ENCODE data around the gene OBSCN.

The OBSCN gene

DNA sequence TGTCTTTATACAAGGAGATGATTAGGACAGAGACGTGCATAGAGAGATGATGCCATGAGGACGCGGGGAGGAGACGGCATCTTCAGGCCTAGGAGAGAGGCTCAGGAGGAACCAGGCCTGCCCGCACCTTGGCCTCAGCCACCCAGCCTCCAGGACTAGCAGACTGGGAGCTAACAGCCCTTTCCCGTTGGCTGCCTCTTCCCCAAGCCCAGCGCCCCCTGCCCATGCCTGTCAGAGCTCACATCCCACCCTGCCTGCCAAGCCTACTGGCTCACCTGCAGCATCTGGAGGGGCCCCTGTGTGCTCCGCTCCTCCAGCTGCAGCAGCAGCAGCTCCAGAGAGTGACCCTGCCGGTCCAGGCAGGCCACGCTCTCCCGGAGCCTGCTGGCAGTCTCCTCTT, 202.8 kb downstream of the OBSCN start:
- DNase-seq: no peak

DNA sequence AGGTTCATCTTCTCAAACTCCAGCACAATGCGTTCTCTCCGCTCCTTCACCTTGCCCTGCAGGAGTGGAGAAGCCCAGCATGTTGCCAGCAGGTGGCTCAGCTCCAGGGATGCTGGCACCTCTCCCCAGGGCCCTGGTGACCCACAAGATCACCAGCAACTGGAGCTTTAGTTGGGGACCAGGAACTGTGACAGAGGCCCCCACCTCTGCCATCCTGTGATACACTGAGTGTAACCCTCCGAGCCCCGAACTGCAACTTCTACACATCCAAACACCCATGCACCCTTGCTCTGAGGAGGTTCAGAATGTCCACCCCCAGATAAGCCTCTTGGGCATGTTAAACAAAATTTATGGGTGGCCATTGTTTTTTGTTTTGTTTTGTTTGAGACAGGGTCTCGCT, 203.3 kb downstream of the OBSCN start:
- DNase-seq: no peak

DNA sequence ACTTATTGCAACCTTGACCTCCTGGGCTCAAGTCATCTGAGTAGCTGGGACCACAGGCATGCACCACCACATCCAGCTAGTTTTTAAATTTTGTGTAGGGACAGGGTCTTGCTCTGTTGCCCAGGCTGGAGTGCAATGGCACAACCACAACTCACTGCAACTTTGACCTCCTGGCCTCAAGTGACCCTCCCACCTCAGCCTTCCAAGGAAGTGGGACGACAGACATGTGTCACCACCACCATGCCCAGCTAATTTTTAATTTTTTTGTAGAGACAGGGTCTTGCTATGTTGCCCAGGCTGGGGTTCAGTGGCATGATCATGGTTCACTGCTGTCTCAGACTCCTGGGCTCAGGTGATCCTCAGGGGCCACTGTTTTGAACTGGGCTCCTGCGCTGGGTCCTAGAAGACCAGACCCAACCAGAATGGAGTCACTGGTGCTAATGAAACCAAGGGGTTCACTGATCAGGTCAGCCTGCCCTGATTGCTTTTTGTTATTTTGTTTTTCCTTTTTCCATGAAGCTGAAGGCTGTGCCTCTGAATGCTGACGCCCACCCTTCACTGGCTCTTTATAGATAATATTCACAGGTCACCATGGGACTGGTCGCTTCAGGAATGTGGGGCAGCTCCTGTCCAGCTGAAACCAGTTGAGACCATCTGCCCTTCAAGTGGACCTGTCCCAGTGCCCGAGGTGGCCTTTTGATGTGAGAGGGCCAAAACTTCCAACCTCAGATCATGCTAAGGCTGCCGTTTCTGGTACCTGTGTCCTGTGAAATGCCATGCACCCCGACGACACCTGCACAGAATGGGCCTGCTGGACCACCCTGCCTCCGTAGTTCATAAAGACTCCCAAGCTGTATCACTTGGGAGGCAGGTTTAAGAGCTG, 203.9 kb downstream of the OBSCN start:
- DNase-seq: no peak

DNA sequence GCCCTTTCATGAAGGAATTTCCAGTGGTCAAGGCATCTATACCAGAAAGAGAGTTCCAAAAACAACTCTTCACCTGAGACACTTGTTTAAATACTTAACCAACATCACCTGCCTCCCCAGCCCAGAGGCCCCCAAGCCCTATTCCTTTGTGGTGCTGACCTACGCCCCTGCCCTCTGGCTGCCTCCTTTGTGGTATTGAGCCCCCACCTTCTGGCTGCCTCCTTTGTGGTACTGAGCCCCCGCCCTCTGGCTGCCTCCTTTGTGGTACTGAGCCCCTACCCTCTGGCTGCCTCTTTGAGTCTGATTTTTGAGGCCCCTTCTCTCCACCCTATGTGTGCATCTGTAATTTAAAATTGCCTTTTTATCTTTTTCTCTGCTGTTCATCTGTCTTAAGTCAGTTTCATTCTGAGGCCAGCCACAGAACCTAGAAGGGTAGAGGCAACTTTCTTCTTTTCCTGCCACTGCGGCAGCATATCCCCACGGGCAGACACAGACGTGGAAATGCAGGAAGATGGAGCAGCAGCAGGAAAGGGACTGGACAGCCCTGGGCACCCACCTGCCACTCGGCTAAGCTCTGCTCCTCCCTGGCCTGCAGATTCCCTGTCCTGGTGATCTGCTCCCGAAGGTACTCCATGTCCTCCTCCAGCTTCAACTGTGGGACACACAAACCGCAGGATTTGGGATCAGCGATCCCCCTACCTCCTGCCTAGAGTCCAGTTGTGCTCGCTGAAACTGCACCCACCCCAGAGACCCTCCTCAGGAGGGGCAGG, 205.6 kb downstream of the OBSCN start:
- DNase-seq: no peak

DNA sequence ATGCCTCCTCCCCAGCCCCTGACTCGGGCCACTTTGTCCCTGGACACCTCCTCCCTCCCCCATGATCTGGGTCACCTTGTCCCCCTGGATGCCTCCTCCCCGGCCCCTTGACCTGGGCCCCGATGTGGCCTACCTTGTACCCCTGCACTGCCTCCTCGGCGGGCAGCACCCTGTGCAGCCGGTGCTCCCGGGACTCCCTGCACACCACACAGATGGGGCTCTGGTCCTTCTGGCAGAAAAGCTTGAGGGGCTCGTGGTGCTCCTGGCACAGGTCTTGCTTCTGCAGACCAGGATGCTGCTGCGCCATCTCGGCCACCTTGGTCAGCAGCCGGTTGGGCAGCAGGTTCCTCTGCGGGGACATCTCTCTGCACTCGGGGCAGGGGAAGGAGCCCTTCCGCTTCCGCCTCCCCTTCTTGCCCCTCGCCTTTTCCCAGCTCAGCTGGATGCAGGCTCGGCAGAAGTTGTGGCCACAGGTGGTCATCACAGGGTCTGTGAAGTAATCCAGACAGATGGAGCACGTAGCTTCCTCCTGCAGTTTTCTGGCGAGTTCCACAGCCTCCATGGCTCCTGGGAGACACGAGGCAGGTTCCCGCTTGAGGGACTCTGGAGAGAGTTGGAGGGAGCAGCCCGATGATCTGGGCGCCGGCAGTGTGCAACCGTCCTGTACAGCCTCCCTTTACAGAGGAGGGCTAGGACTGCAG, 206.8 kb downstream of the OBSCN start:
- no peak for DNase-seq

DNA sequence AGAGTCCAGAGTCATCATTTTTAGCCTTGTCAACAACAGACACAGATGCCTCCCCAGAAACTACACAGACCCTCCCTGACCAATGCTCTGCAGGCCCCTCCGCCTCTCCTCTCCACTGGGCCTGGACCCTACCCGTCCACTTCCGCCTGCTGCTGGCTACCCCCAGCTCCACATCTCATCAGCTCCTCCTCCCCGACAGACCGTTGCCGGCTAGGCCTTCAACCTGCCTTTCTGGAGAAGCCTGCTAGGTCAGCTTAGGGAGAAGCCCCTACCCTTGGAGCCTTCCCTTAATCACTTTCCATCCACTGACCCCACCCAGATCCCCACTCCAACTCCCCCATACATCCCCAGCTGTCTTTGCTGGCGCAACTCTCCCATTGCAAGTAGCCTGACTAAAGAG, 207.4 kb downstream of the OBSCN start:
- no peak for DNase-seq

DNA sequence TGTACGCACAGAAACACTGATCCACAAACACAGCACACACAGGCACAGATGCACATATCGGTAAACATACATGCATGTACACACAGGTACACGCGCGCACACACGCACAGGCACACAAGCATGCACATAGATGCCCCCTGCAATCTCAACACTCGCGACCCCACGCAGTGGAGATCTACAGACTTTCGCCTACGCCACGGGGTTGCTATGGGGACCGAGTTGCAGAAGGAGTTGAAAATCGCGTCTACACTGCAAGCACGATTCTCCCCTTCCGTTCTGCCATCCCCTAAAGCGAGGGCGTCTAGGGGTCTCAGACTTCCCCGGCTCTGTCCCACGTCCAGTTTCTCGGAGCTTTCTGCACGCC, 208.0 kb downstream of the OBSCN start:
- DNase-seq: no peak

DNA sequence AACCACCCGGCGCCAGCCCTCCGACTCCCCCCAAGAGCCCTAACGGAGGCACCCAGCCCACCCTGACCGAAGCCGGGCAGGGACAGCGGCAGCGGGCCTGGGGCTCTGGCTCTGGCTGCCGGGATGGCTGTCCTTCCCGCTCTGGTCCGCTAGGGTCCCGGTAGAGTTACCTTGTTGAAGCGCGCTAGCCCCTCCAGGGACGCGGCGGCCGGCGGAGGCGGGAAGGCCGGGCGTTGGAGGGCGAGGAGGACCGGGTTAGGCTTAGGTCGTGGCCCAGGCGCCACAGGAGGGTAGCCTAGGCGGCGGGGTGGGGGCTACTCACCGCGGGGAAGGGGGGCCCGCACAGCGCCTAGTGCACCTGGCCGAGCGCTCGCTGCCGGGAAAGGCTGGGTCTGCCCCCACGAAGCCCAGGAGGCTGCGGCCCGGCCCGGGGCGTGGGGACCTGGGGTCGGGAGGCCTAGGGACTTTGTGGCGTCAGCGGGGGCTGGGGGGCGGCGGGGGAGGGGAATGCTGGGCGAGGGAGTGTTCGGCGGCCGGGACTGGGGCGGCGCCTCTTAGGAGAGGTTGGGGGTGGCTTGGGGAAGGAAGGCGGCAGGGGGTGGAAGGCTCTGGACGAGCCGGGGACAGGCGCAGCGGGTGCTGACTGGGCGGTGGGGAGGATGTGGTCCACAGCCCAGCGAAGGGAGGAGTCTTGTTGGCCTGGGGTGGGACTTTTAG, 208.5 kb downstream of the OBSCN start, which contains the start of gene TRIM17:
Gene TRIM17 (minus strand): TSS at position 645 of the 717 bp plus-strand sequence. CDS start 1,789 bp downstream, outside the sequence.
- DNase-seq: peak; percentile 34 to 50

DNA sequence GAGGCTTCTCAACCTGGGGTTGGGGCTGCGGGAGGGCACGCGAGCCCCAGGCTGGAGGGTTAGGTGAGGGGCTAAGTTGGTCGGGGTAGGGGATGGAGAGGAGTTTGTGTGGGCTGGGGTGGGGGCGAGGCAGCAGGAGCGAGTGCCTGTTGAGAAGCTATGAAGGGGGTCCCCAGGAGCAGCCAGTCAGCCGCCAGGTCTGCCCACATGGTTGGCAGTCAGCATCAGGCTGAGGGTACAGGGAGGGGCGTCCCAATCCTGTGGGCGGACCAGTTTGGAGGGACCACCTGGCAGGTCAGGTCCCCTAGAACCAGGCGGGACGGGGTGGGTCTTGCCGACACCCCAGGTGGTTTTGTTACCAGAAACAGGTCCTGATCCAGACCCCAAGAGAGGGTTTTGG, 209.2 kb downstream of the OBSCN start:
- DNase-seq: no peak

DNA sequence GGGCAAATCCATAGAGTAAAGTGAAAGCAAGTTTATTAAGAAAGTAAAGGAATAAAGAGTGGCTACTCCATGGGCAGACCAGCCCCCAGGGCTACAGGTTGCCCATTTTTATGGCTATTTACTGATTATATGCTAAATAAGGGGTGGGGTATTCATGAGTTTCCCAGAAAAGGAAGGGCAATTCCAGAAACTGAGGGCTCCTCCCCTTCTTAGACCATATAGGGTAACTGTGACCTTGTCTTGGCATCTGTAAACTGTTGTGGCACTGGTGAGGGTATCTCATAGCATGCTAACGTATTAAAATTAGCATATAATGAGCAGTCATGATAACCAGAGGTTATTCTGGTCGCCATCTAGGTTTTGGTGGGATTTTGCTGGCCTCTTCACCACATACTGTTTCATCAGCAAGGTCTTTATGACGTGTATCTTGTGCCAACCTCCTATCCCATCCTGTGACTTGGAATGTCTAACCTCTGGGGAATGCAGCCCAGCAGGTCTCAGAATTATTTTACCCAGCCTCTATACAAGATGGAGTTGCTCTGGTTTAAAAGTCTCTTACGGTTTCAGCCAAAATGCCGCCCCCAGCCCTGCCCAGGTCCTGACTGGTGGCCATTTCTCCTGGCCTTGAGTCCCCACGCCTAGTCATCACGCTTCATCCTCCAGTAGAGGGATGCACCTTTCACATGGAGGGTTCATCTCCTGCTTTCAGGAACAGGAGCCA, 209.8 kb downstream of the OBSCN start:
- no peak for DNase-seq

DNA sequence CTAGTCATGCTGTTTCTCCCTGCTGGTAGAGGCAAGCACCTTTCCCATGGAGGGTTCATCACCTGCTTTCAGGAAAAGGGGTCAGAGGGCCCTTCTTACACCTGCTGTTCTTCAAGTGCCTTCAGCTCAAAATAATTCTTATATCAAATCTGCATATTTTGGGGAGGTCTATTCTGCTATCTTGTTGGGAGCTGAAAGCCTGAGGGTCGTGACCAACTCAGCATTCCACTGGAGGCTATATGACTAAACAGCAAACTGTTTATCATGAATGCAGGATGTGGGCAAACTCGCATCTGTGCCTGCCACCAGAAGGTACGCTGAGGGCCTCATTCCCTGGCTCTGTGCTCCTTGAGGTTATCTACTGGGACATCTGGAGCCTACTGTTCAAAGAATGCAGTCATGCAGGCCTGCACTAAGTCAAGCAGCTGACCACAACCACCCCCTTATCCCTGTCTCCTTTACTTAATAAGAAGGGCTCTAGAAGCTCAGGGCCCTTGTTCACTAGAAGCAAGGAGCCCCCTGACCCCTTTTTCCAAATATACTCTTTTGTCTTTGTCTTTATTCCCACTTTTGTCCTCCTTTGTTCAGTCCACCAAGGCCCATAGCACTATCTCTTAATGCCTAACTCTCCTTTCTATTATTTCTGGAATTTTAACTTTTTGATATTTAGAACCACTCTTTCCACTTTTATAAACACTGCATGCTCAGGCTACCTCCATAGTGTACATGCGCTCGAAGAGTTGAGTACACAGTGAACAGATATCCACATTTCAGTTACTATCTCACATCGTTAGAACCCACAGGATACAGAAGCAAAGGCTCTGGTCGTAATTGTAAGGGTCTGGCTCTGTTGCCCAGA, 213.4 kb downstream of the OBSCN start:
- no peak for DNase-seq

DNA sequence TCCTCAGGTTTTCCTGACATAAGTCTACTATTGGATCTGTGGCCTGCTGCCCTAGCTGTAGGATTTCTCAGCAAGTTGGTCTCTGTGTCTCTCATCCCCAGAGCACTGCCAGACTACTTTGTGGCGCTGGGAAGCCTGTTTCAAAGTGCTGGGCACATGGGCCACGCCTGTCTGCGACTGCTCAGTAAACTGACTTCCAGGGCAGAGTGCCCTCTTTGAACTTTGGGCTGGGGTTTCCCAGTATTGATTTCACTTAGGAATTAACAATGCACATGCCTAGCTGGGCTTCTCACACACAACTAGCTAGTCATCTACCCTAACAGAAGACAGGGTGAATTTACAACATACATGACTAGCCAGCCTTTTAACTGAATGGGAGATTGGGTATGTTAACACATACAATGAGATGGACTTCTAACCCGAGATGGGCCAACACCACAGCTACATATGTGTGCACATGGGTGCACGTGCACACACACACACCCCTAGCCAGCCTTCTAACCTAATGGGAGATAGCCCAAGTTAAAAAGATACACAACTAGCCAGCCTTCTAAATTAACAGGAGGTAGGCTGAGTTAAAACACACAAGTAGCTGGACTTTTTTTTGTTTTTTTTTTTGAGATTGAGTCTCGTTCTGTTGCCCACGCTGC, 215.7 kb downstream of the OBSCN start:
- no peak for DNase-seq

DNA sequence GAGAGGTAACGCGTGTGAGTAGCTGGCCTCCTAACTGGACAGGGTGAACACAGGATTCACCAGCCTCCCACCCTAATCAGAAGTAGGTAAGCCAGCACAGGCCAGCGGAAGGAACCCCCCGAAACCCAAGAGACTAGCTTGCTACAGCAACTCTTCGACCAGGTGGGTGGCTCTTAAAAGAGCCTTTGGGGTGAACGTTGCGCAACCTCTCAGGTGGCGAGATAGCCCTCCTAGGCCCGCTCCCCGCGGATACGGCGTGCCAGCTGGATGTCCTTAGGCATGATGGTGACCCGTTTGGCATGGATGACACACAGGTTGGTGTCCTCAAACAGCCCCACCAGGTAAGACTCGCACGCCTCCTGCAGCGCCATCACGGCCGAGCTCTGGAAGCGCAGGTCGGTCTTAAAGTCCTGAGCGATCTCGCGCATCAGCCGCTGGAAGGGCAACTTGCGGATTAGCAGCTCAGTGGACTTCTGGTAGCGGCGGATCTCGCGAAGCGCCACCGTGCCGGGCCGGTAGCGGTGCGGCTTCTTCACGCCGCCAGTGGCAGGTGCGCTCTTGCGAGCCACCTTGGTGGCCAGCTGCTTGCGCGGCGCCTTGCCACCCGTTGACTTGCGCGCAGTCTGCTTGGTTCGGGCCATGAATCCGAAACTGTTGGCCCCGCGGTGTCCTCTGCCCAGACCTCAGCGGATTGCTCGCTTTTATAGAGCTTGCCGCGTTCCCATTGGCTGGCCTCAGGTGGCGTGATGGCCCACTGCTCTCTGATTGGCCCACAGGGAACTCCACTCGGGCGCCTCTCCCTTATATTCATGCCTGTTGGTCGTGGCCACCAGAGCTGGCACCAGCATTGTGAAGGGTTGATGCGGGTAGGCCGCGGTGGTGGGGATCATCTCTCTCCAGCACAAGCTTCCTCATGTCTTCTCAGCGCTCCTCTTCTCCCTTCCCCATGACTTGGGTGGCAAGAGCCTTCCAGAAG, 217.1 kb downstream of the OBSCN start:
- DNase-seq: no peak

DNA sequence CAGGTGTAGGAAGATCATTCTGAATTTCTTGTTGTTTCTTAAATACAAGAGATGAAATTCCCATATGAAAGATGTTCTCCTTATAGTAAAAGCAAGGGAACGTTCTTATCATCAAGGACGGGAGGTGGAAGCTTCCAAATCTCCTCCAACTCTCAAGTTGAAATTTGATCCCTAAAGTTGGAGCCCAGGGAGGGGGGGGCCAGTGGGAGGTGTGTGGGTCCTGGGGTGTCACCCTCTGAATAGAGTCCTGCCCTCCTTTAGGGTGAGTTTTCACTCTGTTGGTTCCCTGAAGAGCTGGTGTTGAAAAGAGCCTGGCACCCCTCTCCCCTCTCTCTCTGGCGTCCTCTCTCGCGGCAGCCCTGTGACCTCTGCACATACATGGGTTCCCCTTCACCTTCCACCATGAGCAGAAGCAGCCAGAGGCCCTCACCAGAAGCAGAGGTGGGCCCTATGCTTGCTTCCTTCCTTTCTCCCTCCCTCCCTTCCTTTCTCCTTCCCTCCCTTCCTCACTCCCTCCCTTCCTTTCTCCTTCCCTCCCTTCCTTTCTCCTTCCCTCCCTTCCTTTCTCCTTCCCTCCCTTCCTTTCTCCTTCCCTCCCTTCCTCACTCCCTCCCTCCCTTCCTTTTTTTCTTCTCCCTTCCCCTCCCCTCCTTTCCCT, 218.8 kb downstream of the OBSCN start:
- DNase-seq: no peak

DNA sequence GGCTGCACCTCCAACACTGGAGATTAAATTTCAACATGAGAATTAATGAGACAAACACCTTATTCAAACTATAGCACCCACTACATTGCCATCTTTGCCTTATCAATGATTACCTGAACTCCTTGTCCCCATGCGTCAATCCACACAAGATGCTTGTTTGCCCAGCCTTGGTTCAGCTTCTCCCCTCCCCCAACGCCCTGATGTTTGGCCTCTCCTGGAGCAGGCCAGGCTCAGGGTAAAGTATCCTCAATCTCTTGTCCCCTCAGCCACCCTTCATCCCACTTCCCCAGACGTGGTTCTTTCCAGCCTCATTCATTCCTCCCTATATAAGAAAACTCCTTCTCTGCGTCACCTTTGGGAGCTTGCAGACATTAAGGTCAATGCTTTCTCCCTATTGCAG, 220.6 kb downstream of the OBSCN start:
- no peak for DNase-seq
